Mammary epithelial cell (primary cell): ENCODE results near the gene NFKBIL1.

Source experiments
- CTCF ChIP-seq, 2 donors: IDR thresholded peaks in 1 of 2; conservative IDR thresholded peaks in 1 of 2; 2 replicates each; pipeline ENCODE4 v1.5.1; 2011 to 2012; ENCODE audit warnings: inconsistent platforms in 2 of 2, low read length in 2 of 2, mild to moderate bottlenecking in 2 of 2, control low read depth in 1 of 2, low read depth in 1 of 2; ENCODE audit not compliant: insufficient read depth in 1 of 2; ENCODE audit errors: extremely low read depth in 1 of 2
- EZH2 ChIP-seq: IDR thresholded peaks from 2 replicates; pipeline ENCODE4 v1.6.1; 2012; ENCODE audit warnings: low read length, inconsistent platforms, borderline replicate concordance

- TF ChIP-seq CTCF (conservative IDR thresholded peaks at IDR 0.05 in 1 of 2, IDR thresholded peaks at IDR 0.05 in 1 of 2; ENCODE audit: extremely low read depth in 1 of 2, insufficient read depth in 1 of 2, low read depth in 1 of 2, low read length in 2 of 2) (no peak), EZH2 (no peak)
These were observed 30.2 kb downstream of the NFKBIL1 start for GRCh38 chr6:31577579-31577966.
